Measurements from ENCODE around the gene PSD2.

The PSD2 gene

DNA sequence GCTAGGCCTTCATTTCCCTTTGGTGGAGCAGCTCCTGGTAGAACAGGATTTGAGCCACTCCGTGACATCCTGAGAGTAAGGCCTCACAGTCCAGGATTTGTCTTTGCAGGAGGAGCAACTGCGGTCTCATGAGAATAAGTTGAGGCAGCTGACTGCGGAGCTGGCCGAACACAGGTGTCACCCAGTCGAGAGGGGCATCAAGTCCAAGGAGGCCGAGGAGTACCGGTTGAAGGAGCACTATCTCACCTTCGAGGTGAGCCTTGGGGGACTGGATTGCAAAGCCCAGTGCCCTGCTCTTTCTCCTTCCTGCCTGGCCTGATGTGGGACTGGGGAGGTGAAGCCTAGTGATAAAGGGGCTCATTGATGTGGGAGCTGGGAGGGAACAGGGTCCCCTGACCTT is 44.3 kb downstream of the PSD2 start:
- no peak for DNase-seq

DNA sequence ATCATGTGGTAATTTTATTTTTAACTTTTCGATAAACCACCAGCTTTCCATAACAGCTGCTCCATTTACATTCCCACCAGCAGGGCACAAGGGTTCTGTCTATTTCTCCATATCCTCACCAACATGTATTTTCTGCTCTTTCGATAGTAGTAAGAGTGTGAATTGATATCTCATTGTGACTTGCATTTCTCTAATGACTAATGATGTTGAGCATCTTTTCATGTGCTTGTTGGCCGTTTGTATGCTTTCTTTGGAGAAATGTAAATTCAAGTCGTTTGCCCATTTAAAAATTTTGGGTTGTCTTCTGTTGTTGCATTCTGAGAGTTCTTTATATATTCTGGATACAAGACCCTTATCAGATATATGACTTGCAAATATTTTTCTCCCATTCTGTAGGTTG is 45.9 kb downstream of the PSD2 start:
- DNase-seq: no peak

DNA sequence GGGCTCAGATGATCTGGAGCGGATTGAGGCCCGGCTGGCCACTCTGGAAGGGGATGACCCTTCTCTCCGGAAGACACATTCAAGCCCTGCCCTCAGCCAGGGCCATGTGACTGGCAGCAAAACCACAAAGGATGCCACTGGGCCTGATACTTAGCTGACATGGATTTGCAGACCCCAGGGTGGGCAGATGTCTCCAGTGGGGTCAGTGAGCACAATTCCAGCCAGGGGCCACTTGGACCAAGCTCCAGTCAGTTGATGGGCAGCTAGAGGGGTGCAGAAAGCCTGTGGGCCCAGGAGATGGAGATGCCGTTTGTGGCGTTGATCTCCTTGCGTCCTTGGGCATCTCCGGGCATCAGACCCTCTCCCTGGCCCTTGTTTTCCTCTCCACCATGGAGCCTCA is 46.7 kb downstream of the PSD2 start:
- DNase-seq: no peak

DNA sequence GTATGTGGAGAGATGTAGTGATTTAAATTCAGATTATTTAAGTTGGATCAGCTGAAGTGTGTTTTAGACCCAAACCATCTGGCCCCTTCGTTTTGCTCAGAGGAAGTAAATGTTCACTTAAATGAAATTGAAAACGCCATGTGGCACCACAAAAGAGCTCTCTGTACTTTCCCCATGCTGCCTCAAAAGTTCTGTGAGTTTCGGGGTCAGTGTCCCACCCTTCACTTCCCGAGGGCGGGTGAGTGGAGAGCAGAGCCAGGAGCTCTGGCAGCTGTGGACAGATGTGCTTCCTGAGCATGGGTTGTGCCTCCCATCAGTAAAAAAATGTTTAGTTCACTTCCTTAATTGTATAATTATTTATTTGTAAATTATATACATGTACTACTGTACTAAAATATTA is 48.4 kb downstream of the PSD2 start:
- no peak for DNase-seq

DNA sequence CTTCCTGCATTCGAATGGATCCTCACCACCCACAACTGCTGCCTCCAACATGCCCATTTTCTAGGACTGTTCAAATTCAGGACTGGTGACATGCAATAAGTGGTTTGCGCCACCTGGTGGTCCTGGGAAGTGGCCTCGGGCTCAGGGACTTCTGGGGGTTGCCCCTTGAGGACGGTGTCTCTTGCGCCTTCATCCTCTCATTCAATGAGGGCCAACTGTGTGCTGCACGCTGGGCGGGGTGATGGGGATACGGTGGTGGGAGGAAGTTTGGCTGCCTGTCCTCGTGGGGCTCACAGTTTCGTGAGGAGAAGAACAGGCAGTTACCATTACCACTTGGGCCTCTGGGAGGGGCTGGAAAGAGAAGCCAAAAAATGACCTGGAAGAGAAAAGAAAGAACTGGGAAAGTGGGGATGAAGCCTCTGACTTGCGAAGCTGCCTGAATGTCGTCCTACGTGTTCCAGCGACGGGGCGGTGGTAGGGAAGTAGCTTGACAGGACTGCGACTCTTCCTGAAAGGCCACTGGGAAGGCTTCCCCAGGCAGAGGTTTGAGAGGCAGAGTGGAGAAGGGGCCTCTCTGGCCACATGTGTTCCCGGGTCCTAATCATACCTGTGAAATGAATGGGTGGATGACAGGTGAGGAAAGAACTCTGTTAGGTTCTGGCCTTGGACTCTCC is 49.0 kb downstream of the PSD2 start:
- DNase-seq: peak; percentile 68

DNA sequence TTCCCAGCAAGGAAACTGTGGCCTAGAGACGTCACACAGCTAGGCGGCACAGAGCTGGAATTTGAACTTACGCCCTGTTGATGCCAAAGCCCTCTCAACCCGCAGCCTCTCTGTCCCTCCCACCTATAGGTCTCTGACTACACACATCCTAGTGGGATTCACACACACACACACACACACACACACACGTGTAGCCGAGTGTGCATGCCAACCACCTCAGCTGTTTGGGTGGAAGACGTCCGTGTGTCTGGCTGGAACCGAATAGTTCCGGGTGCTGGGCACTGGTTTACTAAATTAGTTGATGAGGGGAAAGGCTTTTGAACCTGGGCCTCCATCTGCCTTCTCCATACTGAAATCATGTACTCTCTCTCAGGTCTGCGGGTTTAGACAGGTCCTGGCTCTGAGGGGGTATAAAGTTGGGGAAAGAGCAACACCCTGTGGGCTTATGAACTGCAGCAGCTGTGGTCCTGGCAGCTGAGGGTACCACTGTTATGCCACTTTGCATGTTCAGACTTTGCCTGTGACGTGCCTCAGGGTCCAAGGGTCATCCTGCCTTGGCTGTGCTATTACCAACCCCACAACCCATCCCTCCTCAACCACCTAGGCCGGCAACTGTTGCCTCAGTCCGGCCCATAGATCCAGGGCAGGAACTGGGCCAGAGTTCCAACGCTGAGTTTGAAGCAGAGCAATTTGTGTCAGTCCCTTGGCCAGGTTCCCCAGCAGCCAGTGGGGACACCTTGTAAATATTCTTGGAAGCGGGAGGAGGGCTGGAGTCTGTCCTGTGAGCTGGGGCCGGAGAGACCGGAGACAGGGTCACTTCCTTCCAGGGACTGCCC is 50.5 kb downstream of the PSD2 start:
- DNase-seq: no peak

DNA sequence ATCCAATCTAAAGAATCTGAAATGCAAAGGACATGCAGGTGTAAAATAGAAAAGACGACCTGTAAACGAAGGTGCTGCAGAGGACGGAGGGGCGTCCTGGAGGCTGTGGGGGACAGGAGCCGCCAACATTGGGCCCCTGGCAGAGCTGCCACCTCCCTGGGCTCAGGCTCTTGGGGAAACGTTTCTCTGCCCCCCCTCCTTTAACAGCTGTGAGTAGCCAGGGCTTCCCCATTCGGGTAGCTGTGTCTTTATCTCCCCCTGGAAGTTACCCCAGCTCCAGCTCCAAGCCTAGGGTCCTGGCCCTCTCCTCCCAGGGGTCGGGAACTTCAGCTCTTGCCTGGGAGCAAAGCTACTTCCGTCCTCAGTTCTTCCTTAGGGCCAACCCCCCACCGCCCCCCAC is 51.5 kb downstream of the PSD2 start:
- DNase-seq: no peak

DNA sequence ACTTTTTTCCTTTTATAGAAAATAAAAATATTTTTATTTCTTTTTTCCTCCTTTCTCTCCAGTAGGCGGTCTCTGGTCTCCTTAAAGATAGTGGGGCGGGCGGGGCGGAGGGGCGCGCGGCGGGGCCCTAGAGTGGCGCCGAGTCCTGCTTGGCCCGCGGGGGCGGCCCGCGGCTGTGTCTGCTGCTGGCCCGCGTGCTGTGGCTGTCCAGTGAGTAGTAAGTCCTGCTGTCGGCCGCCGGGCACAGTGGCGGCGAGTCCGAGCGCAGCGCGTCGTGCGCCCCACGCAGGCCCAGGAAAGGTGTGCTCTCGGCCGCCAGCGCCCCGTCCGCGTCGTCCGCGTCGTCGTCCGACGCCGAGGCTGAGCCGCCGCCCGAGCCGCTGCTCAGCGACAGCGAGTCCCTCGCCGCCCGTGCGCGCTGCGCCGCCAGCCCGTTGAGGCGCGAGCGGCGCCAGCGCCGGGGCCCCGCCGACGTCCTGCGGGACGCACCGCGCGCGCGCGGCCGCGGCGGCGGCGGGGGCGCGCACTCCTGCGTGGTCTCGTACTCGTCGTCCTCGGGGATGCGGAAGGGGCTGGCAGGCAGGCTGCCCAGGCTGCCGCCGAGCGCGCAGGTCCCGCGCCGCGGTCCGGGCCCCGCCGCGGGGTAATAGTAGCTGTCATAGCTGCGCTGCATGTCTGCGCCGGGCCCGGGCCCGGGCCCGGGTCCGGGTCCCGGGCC is 52.3 kb downstream of the PSD2 start:
- DNase-seq: no peak

DNA sequence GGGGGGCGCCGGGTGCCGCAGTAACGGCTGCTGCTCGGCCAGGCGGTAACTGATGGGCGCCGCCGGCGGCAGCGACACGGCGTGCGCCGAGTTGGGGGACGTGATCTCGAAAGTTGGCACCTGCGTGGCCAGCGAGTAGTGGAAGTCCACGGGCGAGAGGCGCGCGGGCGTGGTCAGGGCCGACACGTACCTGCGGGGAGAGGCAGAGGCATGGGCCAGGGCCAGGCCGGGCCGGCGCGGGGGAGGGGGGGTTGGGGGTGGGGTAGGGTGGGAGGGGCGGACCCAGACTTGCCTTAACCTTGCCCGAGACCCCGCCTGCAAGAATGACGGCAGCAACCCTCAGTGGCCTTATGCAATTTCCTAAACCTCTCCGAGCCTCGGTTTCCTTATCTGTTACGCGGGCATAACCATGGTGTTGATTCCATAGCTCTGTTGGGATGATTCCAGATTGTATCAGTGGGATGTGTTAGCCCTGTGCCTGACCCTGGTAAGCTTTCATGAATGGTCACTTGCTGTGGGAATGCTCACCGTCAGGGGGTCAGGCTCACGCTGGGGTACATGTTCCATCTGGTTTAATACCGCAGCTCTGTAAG is 53.0 kb downstream of the PSD2 start:
- no peak for DNase-seq

DNA sequence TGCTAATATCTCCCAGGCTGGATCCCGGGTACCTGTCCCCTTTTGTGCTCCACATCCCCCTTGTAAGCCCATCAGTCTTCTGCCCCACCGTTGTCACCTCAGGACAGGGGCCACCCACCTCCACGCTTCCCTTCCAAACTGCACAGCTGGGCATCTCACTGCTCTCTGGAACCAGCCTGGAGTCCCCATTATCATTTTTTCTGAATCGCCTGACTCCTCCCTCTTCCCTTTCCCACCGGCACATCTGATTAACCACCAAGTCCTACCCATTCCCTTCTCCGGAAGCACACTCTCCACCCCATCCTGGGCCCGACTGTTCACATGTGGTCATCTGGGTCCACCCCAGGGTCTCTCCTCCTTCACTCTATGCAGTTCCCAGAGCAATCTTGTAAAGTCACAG is 53.9 kb downstream of the PSD2 start:
- no peak for DNase-seq

DNA sequence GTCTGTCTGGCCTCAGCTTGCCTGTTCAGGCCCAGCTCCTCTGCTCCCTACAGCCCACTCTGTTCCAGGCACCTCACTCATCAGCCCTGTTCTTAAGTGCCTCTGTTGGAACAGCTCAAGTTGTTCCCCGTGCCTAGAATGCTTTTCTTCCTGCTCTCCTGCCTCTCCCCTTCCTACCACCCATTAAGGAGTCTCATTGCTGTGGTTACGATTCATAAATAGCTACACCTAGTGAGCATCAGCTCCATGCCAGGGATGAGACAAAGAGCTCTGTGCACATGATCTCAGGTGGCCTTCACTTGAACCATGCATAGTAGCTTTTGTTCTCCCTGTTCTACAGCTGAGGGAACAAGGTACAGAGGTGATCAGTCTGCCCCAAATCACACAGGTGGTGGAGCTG is 54.3 kb downstream of the PSD2 start:
- DNase-seq: no peak

DNA sequence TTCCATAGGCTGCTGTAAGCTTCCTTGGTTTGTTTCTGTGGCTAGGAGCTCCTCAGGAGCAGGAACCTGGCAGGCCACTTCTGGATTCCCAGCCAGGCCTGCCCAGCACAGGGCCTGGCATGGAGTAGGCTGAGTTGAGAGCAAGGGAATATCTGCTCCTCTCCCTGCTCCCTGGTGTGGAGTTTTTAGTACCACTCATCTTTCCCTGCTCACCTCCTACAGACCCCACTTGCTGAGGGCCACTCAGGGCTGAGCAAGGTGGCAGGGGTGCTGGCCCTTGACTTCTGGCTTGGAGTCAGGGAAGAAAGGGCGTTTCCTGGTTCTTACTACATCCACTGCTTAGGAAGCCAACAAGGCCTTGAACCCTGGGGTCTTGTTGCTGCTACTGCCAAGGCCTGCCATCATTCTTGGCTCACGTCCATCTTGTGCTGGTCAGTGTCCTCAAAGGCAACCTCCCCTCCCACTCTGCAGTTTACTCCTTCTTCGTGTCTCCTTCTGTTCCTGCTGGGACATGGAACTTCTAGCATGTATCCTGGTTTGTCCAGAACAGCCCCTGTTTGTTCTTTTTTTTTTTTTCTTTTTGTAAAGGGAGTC is 54.9 kb downstream of the PSD2 start:
- no peak for DNase-seq

DNA sequence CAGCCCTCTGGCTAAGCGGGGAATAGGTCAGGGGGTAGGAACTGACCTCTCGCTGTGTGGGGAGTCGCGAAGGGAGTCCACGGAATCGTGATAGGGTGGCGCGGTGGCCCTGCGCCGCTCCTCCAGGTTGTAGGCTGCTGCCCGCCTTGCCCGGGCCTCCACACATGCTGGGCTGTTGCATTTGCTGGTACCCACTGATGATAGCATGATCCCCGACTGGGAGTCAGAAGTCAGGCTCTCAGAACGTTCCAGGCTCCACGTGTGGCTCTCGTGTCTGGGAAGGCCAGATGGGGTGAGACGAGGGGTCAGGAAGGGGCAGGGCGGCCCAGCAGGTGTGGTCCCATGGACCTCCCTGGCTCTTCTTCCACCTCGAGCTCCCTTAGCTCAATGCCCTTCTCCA is 56.0 kb downstream of the PSD2 start:
- DNase-seq: no peak

DNA sequence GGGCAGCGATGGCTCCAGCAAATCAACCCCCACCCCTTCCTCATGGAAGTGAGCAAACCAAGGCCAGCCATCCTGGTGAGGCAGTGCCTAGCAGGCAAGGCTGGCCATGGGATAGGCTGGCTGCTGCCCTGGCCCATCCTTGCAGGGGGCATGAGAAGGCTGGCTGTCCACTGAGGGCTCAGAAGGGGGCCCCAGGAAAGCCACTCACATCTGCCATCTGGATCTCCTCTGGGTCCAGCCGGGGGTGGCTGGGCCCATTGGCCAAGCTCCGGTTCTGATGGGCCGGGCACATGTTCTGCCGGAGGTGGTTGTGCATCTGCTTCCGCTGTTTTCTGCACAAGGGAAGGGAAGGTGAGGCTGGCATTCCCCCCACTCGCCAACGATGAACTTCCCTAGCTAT is 57.1 kb downstream of the PSD2 start:
- DNase-seq: no peak

DNA sequence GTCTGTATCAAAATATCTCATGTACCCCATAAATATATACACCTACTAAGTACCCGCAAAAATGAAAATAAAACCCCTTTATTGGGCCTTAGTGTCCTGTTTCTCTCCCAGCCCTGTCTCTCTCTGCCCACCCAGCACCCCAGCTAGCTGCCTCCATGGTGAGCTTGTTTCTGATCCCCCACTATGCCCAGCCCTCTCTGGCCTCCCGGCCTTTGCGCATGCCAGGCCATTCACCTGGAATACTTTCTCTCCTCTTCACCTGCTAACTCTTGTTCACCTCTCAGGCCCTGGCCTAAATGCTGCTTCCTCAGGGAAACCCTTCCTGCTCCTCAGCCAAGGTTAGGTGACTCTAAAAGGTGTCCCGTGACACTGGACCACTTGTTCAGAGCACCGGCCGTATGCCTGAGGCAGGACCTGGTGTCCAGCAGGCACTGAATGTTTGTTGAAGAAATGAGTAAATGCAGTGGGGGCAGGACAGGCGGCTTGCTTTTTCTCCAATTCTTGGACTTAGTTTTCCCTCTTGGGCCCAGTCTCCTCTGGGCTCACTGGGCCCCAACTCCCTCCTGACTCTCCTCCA is 58.5 kb downstream of the PSD2 start:
- no peak for DNase-seq

DNA sequence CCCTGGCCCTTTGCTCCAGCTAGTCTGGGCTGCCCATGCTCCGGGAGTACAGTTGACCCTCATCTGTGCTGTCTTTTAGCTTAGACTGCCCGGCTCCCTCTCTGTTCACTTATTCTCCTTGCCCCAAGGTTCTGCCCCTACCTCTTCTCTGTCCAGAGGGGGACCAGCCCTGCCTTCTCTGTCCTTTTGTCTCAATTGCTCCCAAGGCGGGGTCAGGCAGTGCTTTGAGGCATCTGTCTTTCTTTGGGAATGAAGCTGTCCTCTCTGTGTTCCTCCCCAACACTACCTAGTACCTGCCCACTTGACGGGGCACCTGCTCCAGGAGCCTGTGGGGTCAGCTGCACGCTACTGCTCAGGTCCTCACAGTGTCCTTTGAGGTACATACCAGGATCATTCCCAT is 59.3 kb downstream of the PSD2 start:
- DNase-seq: no peak

DNA sequence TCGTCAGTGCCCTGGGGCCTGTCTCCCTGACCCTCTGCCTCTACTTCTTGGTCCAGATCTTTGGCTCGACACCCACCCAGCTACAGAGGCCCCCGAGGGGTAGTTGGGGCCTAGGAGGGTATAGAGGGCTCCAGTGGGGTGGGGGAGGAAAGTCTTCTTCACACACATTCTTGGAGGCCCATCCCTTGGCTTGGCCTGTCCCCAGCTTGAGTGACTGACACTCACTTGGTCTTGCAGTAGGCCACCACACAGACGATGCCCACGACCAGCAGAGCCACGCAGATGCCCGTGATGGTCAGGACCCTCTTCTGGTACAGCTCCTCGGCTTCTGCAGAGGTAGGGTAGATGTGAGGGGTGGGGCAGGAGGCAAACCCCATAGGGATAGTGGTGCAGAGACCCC is 59.8 kb downstream of the PSD2 start:
- DNase-seq: no peak

DNA sequence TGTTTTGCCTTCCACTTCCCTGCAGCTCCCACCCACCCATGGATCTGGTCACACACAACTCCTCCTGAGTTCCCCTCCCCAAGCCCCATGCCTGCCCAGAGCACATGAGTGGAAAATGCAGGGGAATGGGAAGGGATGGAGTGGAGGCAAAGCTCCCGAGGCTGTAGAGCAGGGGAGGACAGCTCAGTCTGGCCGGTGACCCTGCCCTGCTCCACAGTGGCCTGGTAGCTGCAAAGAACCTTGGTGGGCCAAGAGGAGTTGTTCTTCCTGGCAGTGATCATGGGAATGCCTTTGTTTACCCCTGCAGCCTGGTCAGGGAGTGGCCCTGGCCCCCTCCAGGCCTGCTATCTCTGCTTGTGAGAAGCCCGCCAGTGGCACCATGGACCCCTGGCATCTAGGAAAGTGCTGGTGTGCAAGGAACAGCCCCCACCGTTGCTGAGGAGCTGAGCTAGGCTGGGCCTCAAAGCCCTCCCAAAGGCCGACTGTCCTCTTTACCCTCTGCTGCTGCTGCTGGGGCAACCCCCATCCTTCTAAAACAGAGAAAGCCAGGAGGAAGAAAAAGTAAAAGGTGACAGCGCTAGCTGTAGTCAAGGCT is 60.4 kb downstream of the PSD2 start:
- DNase-seq: no peak

DNA sequence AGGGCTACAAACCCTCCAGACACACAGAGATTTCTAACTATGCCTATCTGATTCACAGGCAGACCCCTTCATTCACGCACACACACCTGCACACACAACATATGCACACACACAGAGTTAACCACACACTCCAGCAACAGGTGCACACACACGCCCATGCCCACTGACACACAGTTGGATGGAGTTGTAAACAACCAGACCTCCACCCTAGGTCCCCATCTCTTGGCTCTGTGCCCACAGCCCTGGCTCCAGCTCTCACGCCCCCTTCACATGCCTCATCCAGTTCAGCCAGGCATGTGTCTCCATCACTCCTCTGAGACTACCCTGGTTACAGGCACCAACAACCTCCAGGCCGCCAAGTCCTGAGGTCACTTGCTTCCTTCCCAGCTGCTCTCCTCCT is 61.1 kb downstream of the PSD2 start:
- no peak for DNase-seq

DNA sequence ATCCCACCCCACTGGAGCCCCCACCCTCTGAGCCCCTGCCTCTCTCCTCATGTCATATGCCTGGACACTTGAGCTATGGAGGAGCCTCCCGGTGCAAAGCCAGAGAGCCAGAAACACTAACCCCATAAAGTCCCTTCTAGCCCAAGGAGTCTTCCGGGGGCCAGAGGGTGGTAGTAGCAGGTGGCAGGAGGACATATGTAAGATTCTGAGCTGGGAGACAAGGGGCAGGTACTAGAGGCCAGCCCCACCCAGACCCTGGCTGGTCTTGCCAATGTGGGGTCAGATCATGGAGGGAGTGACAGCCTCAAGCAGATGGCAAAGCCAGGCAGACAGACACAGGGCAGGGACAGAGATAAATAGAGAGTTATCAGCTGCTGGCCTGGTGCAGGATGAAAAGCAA is 63.4 kb downstream of the PSD2 start:
- no peak for DNase-seq

DNA sequence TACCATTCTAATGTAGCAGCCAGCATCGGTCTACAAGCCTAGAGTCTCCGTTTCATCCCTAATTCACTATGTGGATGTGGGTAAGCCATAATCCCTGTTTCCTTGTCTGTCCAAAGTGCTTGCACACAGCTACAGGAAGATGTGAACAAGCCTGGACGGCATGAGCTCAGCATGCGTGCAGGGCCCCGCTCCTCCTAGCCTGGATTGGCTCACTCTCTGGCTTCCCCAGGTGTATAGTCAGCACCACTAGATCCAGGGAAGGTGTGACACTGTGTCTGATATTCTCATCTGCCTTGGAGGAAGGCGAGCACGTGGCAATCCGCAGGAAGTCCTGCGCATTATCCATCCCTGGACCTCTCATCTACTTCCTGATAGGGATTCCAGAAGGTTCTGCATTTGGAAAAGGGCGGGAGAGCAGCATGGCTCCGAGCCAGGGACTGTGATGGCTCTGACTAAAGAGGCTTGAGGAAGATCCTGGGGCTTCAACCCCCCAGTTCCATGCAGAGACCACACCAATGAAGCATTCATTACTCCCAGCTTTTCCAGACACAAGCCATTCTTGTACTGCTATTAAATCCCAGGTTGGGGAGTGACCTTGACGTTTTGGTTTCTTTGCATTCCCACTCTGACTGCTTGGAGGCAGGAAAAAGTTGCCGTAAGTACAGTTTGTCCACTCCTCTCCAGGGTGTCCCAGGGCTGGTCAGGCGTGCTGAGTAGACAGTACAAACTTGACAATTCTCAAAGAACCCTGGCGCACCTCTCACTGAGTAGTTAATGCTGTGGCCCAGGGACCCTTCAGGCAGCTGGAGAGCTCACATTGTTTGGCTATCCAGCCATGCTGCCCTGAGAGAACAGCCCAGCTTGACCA is 65.6 kb downstream of the PSD2 start:
- DNase-seq: no peak

DNA sequence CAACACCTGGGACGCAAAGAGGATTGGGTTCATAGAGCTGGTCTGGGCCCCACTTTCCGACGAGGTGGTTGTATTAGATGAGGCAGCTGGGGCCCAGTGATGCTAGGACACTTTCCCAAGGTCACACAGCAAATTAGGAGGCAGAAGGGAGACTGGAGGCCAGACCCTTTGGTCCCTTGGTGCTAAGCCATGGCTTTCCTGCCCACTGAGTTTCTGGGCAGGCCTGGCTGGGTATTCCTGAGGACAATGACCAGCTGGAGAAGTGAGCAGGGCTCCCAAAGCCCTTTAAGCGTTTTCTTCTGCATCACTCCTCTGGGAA is 66.2 kb downstream of the PSD2 start:
- DNase-seq: no peak

Measured in EL (cell line).